Endothelial cell of umbilical vein (primary cell): ENCODE data around the gene PPP1R16B. TPM values are rescaled to one million over a fixed set of nuclear protein-coding genes. Genes with fewer than 3 reads are reported as not detected.

Experiments used
- BruUV-seq: library from RNA; stranded (reverse); fragments of 400-500 nt; replicated peaks from 2 replicates; lab custom pipeline; 2021; lab: Mats Ljungman, UMichigan
- CTCF ChIA-PET: fragments of 300-600, 350-600 bp; sonication (Branson Sonifier 250); formaldehyde crosslinking; loops from one replicate; lab custom pipeline; 2021; ENCODE audit warnings: antibody characterized with exemption, inconsistent platforms; lab: Charles Lee
- POLR2A ChIA-PET: fragments of 300-600, 350-600 bp; sonication (Branson Sonifier 250); formaldehyde crosslinking; loops from one replicate; lab custom pipeline; 2021; ENCODE audit warnings: antibody characterized with exemption, inconsistent platforms; lab: Charles Lee
- DNase-seq: peaks from one replicate; pipeline ENCODE4 v3.0.0-alpha.2; 2011; ENCODE audit warnings: low read depth, low spot score
- FAIRE-seq: peaks from 2 replicates; lab custom pipeline; 2011; peaks lifted over from hg19 to GRCh38; lab: Jason Lieb, UNC
- H2AFZ ChIP-seq: 2 replicates; pipeline ENCODE4 v1.6.0; 2012; ENCODE audit warnings: low read depth, low read length, control low read depth, inconsistent platforms
- H3K27ac ChIP-seq: 2 replicates; pipeline ENCODE4 v1.5.1; 2011; ENCODE audit warnings: low read depth, mild to moderate bottlenecking, control low read depth, low read length, moderate library complexity; ENCODE audit not compliant: insufficient read depth
- H3K27me3 ChIP-seq, 2 experiments: 2 replicates each; pipeline versions ENCODE4 v1.6.0 to v1.6.1; 2011; ENCODE audit warnings: low read length in 2 of 2, mixed read lengths in 1 of 2; ENCODE audit not compliant: control insufficient read depth in 2 of 2, insufficient read depth in 2 of 2
- H3K36me3 ChIP-seq, 2 experiments: 2 replicates in 1 of 2; 3 replicates in 1 of 2; pipeline ENCODE4 v1.5.1; 2011; ENCODE audit warnings: low read length in 2 of 2, mild to moderate bottlenecking in 1 of 2, moderate library complexity in 1 of 2; ENCODE audit not compliant: control insufficient read depth in 2 of 2, insufficient read depth in 2 of 2; ENCODE audit errors: extremely low read depth in 1 of 2
- H3K4me1 ChIP-seq: 3 replicates; pipeline ENCODE4 v1.5.1; 2011; ENCODE audit warnings: mild to moderate bottlenecking, low read length; ENCODE audit not compliant: control insufficient read depth, insufficient read depth; ENCODE audit errors: extremely low read depth
- H3K4me2 ChIP-seq: 2 replicates; pipeline ENCODE4 v1.6.1; 2011; ENCODE audit warnings: low read length, control low read depth, mixed read lengths; ENCODE audit not compliant: insufficient read depth
- H3K4me3 ChIP-seq, 3 experiments: fragments of 200-600 bp in 1 of 3; sonication (generic), shearing (Covaris generic) in 1 of 3; replicated peaks in 1 of 3; 2 replicates each; pipeline ENCODE4 v1.5.1; 2011 to 2016; ENCODE audit warnings: control low read depth in 3 of 3, low read length in 3 of 3, mild to moderate bottlenecking in 2 of 3, inconsistent platforms in 1 of 3, low read depth in 1 of 3, moderate library complexity in 1 of 3; ENCODE audit not compliant: insufficient read depth in 1 of 3
- H3K79me2 ChIP-seq: 2 replicates; pipeline ENCODE4 v1.6.0; 2012; ENCODE audit warnings: low read length, inconsistent platforms; ENCODE audit not compliant: control insufficient read depth, insufficient read depth
- H3K9ac ChIP-seq: replicated peaks from 2 replicates; pipeline ENCODE3; 2011; ENCODE audit warnings: low read length, control low read depth; ENCODE audit not compliant: insufficient read depth; ENCODE audit errors: extremely low read depth
- H3K9me1 ChIP-seq: replicated peaks from 3 replicates; pipeline ENCODE4 v1.6.0; 2011; ENCODE audit warnings: mild to moderate bottlenecking, low read length; ENCODE audit not compliant: control insufficient read depth, insufficient read depth; ENCODE audit errors: extremely low read depth
- H3K9me3 ChIP-seq: replicated peaks from 2 replicates; pipeline ENCODE4 v1.5.1; 2012; ENCODE audit warnings: low read length, inconsistent platforms; ENCODE audit not compliant: control insufficient read depth, insufficient read depth
- H4K20me1 ChIP-seq: replicated peaks from 2 replicates; pipeline ENCODE3; 2011; ENCODE audit warnings: mild to moderate bottlenecking, low read length; ENCODE audit not compliant: control insufficient read depth, insufficient read depth; ENCODE audit errors: extremely low read depth
- CTCF ChIP-seq, 2 donors: IDR thresholded peaks; 1 replicate in 1 of 2; 2 replicates in 1 of 2; pipeline ENCODE4 v1.5.1; 2011; ENCODE audit warnings: low read length in 2 of 2, mild to moderate bottlenecking in 2 of 2, moderate library complexity in 2 of 2, control low read depth in 1 of 2, inconsistent platforms in 1 of 2, low read depth in 1 of 2; ENCODE audit not compliant: insufficient read depth in 1 of 2; ENCODE audit errors: extremely low read depth in 1 of 2
- EZH2 ChIP-seq: IDR thresholded peaks from 2 replicates; pipeline ENCODE4 v1.6.1; 2012; ENCODE audit warnings: borderline replicate concordance, low read depth, mild to moderate bottlenecking, moderate library complexity, low read length, inconsistent platforms; ENCODE audit not compliant: severe bottlenecking
- FOS ChIP-seq: IDR thresholded peaks from 2 replicates; pipeline ENCODE4 v1.6.1; 2011; ENCODE audit warnings: mild to moderate bottlenecking, low read length, moderate library complexity, borderline replicate concordance; ENCODE audit not compliant: insufficient read depth
- GATA2 ChIP-seq: IDR thresholded peaks from 2 replicates; pipeline ENCODE4 v1.7.0; 2011; ENCODE audit warnings: low read depth, mild to moderate bottlenecking, moderate library complexity, mixed read lengths, low read length; ENCODE audit not compliant: insufficient read length, insufficient read depth
- JUN ChIP-seq: IDR thresholded peaks from 2 replicates; pipeline ENCODE4 v1.6.1; 2011; ENCODE audit warnings: borderline replicate concordance, low read depth; ENCODE audit not compliant: insufficient read length, insufficient read depth
- MAX ChIP-seq: IDR thresholded peaks from 2 replicates; pipeline ENCODE4 v1.6.1; 2011; ENCODE audit not compliant: insufficient read depth, insufficient read length
- MYC ChIP-seq: IDR thresholded peaks from one replicate; pipeline ENCODE4 v1.6.1; 2011; ENCODE audit warnings: mild to moderate bottlenecking, low read depth, low read length
- POLR2A ChIP-seq: IDR thresholded peaks from 2 replicates; pipeline ENCODE4 v1.6.1; 2012; ENCODE audit warnings: low read depth, mild to moderate bottlenecking, control low read depth, low read length
- POLR2AphosphoS5 ChIP-seq: IDR thresholded peaks from 2 replicates; pipeline ENCODE4 v1.6.1; 2012; ENCODE audit warnings: low read depth, mild to moderate bottlenecking, control low read depth, low read length, moderate library complexity; ENCODE audit not compliant: insufficient read depth
- dilution Hi-C: fragments of 300-500 bp; cut with MboI; formaldehyde crosslinking; loops from one replicate; pipeline ENCODE4 v1.15.0; 2019; ENCODE audit warnings: low sequenced_read_pairs; ENCODE audit not compliant: extremely low pct_ligation_motif_present
- intact Hi-C: fragments of 100-400 bp; cut with micrococcal nuclease; formaldehyde crosslinking; loops from one replicate; pipeline ENCODE4 v1.10.0; 2022
- polyA plus RNA-seq, 4 experiments: library from polyadenylated mRNA; depleted of rRNA in 3 of 4; stranded (reverse) in 3 of 4; unstranded in 1 of 4; fragments of >200 nt; gene quantifications; 2 replicates each; pipeline versions ENCODE4 v1.2.1 to v1.2.3, GENCODE V29; 2011 to 2012; ENCODE audit warnings: missing spikeins in 1 of 4
- total RNA-seq: library from RNA; stranded (reverse); gene quantifications from 2 replicates; pipeline ENCODE4 v1.2.3, GENCODE V29; 2021

Gene PPP1R16B
- total and polyA plus RNA-seq, 2 donors (not counting 3 experiments of a cell fraction or from before 2014, with no cell fraction given): 34.7 to 68.1 TPM

- Histone ChIP-seq H3K4me3 (no peak overlapping the region), H3K9ac (no peak overlapping the region), H3K27ac (no peak overlapping the region), H3K4me2 (no peak overlapping the region), H3K27me3 (no peaks in the 10 kb centered on the region), H3K9me3 (no peaks in the 10 kb centered on the region), H3K36me3 (peaks cover 0 to 5% of the 10 kb centered on the region in 2 experiments), H3K9me1 (no peaks in the 10 kb centered on the region), H3K79me2 (no peaks in the 10 kb centered on the region), H4K20me1 (no peaks in the 10 kb centered on the region), H2AFZ (no peak overlapping the region), H3K4me1 (peaks cover 6% of the 10 kb centered on the region)
- FAIRE-seq (no peak), DNase-seq (no peak)
- intact Hi-C loops: no loop called here
- no TSS peak for BruUV-seq
- dilution Hi-C loops: no loop called here
- TF ChIP-seq MAX (no peak), GATA2 (no peak), MYC (no peak), JUN (no peak), FOS (no peak), CTCF (IDR thresholded peaks at IDR 0.05; ENCODE audit: extremely low read depth in 1 of 2, insufficient read depth in 1 of 2, low read depth in 1 of 2, low read length in 2 of 2) (no peak), EZH2 (no peak), POLR2A (no peak), POLR2AphosphoS5 (no peak)
- ChIA-PET CTCF (interaction anchor here (1.3 to 1.9 kb wide), 2 partner anchors 9 to 251 kb away, joined by 5 to 17 read pairs; no protein-coding TSS in a partner anchor), POLR2A (interaction anchor here (0.9 kb wide), 1 partner anchor 13 kb away, joined by 3 read pairs; no protein-coding TSS in a partner anchor)
Measured at GRCh38 chr20:38883981-38884733, 78.7 kb downstream of the PPP1R16B start.
